NCI-H2081 (cell line): Measurements from ENCODE around the gene RXRB.
"Not testable (repeated sequence)": the region's sequence is repeated elsewhere in the genome, so short reads cannot be mapped to it uniquely, and the experiment has no call there.

Experiments
- DNase-seq, 2 experiments: peaks; one replicate each; lab custom pipeline; 2025; lab: John Stamatoyannopoulos, UW

Gene RXRB

GRCh38 chr6:33163540-33163939 is 36.9 kb downstream of the RXRB start:
- no peak for DNase-seq

- peak; percentile 49 to 52 for DNase-seq
Observed at GRCh38 chr6:33161354-33162331, 38.8 kb downstream of the RXRB start.

- DNase-seq, result no peak
Observed at GRCh38 chr6:33160728-33161344, 39.6 kb downstream of the RXRB start.

- no peak for DNase-seq
Observed at GRCh38 chr6:33160096-33160495, 40.4 kb downstream of the RXRB start.

GRCh38 chr6:33156964-33157363 is 43.5 kb downstream of the RXRB start:
- no peak for DNase-seq

GRCh38 chr6:33156561-33156960 is 43.9 kb downstream of the RXRB start:
- DNase-seq, result no peak

GRCh38 chr6:33154349-33154748 is 46.1 kb downstream of the RXRB start:
- DNase-seq, result no peak

GRCh38 chr6:33151050-33151449 is 49.4 kb downstream of the RXRB start:
- no peak for DNase-seq

GRCh38 chr6:33150560-33150959 is 49.9 kb downstream of the RXRB start:
- not testable (repeated sequence) for DNase-seq

- DNase-seq, result peak in 1 of 2 experiments; percentile 13
Observed at GRCh38 chr6:33147807-33148666, 52.4 kb downstream of the RXRB start.

GRCh38 chr6:33144373-33144772 is 56.1 kb downstream of the RXRB start:
- no peak for DNase-seq
